ENCODE results near the gene MACROD2.

DNA sequence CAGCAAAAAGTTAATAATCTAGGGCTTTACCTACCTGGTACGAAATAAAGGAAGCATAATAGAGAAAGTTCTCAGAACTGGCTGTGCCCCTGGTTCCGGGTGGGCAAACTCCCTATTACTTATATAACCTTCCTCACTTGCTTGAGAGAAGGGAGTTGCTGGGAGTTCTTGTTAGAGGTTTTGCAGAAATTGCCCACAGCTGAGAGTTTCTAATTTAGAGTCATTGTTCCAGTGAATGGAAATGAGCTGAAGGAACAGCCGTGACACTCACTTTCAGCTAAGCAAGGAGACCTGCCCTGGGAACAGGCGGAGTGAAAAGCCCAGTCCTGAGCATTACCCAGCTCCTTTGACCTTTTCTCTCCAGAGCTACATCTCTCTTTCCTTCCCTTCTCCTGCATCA lies 936.7 kb downstream of the MACROD2 start:
- TF ChIP-seq PATZ1 (CRISPR knock-in tag; IDR thresholded peaks at IDR 0.05; ENCODE audit: borderline replicate concordance) = no peak
- no peak for TF ChIP-seq ZFP3 (CRISPR knock-in tag; IDR thresholded peaks at IDR 0.05)
- TF ChIP-seq POU6F1 (CRISPR knock-in tag; IDR thresholded peaks at IDR 0.05; ENCODE audit: borderline replicate concordance, low read depth) = no peak
- no peak for TF ChIP-seq RARB (CRISPR knock-in tag; IDR thresholded peaks at IDR 0.05)
- TF ChIP-seq ZNF565 (CRISPR knock-in tag; conservative IDR thresholded peaks at IDR 0.05; ENCODE audit: low read depth) = no peak
- no peak for TF ChIP-seq CSRNP3 (CRISPR knock-in tag; IDR thresholded peaks at IDR 0.05)
- TF ChIP-seq CREB5 (CRISPR knock-in tag; IDR thresholded peaks at IDR 0.05; ENCODE audit: low read depth) = no peak
- no peak for TF ChIP-seq ARNTL (CRISPR knock-in tag; IDR thresholded peaks at IDR 0.05; ENCODE audit: borderline replicate concordance, low read depth)
- no peak for TF ChIP-seq ZNF8 (CRISPR knock-in tag; IDR thresholded peaks at IDR 0.05)
- no peak for TF ChIP-seq OSR1 (CRISPR knock-in tag; IDR thresholded peaks at IDR 0.05)
- TF ChIP-seq TOX (CRISPR knock-in tag; IDR thresholded peaks at IDR 0.05; ENCODE audit: borderline replicate concordance) = no peak
